ENCODE data around the gene KRT6B. TPM values are rescaled to one million over a fixed set of nuclear protein-coding genes. Genes with fewer than 3 reads are reported as not detected.

The KRT6B gene
- total and polyA plus RNA-seq, 9 of the 15 experiments (the other 6 are each of a cell fraction or from before 2014, with no cell fraction given): not detected

GRCh38 chr12:52413202-52413601, 38.7 kb downstream of the KRT6B start:
- no peak overlapping the region for H3K4me3 ChIP-seq
- H3K9me3 ChIP-seq (replicated peaks; ENCODE audit: control insufficient read depth, insufficient read depth, low read depth, low read length): no peaks in the 10 kb centered on the region
- POLR2A ChIA-PET: interaction anchor here (0.7 to 1.7 kb wide), 3 partner anchors 15 to 422 kb away, joined by 3 to 4 read pairs (median 4); no protein-coding TSS in a partner anchor
- no peak for TF ChIP-seq BHLHE40 (IDR thresholded peaks at IDR 0.05; ENCODE audit: low read length)
- no peak for TF ChIP-seq CBX5 (IDR thresholded peaks at IDR 0.05; ENCODE audit: borderline replicate concordance, low read depth)
- no peak for TF ChIP-seq EGR1 (conservative IDR thresholded peaks at IDR 0.05)
- no peak for TF ChIP-seq POLR2AphosphoS5 (IDR thresholded peaks at IDR 0.05; ENCODE audit: control insufficient read depth, insufficient read depth, low read depth, low read length)
- no peak for TF ChIP-seq NFIX (CRISPR knock-in tag; IDR thresholded peaks at IDR 0.05; ENCODE audit: low read depth)
- no peak for TF ChIP-seq CHAMP1 (IDR thresholded peaks at IDR 0.05)
- no peaks in the 10 kb centered on the region; a peak in 1 of 5 replicates for H3K4me1 ChIP-seq (replicated peaks in 1 of 2; ENCODE audit: control insufficient read depth in 2 of 2, insufficient read depth in 2 of 2, low read length in 2 of 2)
- in situ Hi-C loops (cut with MboI): no loop called here
- H4K20me1 ChIP-seq (replicated peaks; ENCODE audit: control insufficient read depth, insufficient read depth, low read length): peaks cover 4% of the 10 kb centered on the region; the same call in 1 of the 2 replicates
- H3K9me1 ChIP-seq (ENCODE audit: control insufficient read depth, insufficient read depth, low read length): no peaks in the 10 kb centered on the region
- no peak for FAIRE-seq
- BruUV-seq (replicated peaks): no TSS peak
- intact Hi-C loops (cut with micrococcal nuclease): no loop called here
- H2AFZ ChIP-seq (ENCODE audit: low read depth, low read length): no peak overlapping the region
- H3K9ac ChIP-seq (ENCODE audit: insufficient read depth in 1 of 2, low read depth in 2 of 2, low read length in 2 of 2): no peak overlapping the region
- no peaks in the 10 kb centered on the region for H3K79me2 ChIP-seq (ENCODE audit: control insufficient read depth, insufficient read depth, low read length)
- 0% methylated on average over 4 of the region's 4 CpGs for WGBS (ENCODE audit: insufficient coverage, low coverage, missing lambda C conversion rate)
- no peak for DNase-seq (ENCODE audit: extremely low read depth in 1 of 4, low spot score in 3 of 4)
- H3K4me2 ChIP-seq (ENCODE audit: insufficient read depth, low read length): no peak overlapping the region
- no peak for ATAC-seq
- H3K27ac ChIP-seq (ENCODE audit: extremely low read depth, low read depth, low read length): no peak overlapping the region
- CTCF ChIA-PET (ENCODE audit: low intra/inter-chr PET ratio): no interaction called here
- H3K27me3 ChIP-seq (ENCODE audit: control insufficient read depth in 2 of 2, insufficient read depth in 2 of 2, low read length in 2 of 2): peaks cover 0 to 25% of the 10 kb centered on the region in 2 experiments; a peak in 3 of 5 replicates
- H3K36me3 ChIP-seq (ENCODE audit: control insufficient read depth, insufficient read depth, low read length): no peaks in the 10 kb centered on the region
